Neural cell (in vitro differentiated cells): ENCODE data around the gene PNLIPRP3. TPM values are rescaled to one million over a fixed set of nuclear protein-coding genes. Genes with fewer than 3 reads are reported as not detected.
"Not testable (repeated sequence)": the region's sequence is repeated elsewhere in the genome, so short reads cannot be mapped to it uniquely, and the experiment has no call there.

Experiments
- H2AFZ ChIP-seq: fragments of 200-600, 300-800 bp; sonication (generic), shearing (Covaris generic); 2 replicates; pipeline ENCODE4 v1.6.0; 2014; ENCODE audit warnings: low read depth, mild to moderate bottlenecking, antibody characterized with exemption, low read length, moderate library complexity
- H3F3A ChIP-seq: fragments of 200-600 bp; shearing (Covaris generic); 2 replicates; pipeline ENCODE4 v1.6.1; 2016; ENCODE audit warnings: mild to moderate bottlenecking, moderate library complexity, mixed read lengths, antibody characterized with exemption, low read length; ENCODE audit not compliant: insufficient read depth, poor library complexity, severe bottlenecking
- H3K27ac ChIP-seq: fragments of 200-600, 300-800 bp; sonication (generic), shearing (Covaris generic); 2 replicates; pipeline ENCODE4 v1.5.1; 2014; ENCODE audit warnings: mild to moderate bottlenecking, low read length, moderate library complexity
- H3K27me3 ChIP-seq: fragments of 300-800, 200-600 bp; sonication (generic), shearing (Covaris generic); 2 replicates; pipeline ENCODE4 v1.6.0; 2014; ENCODE audit warnings: mild to moderate bottlenecking, low read depth, low read length, moderate library complexity; ENCODE audit not compliant: insufficient read depth
- H3K36me3 ChIP-seq: fragments of 300-800, 200-600 bp; sonication (generic), shearing (Covaris generic); 2 replicates; pipeline ENCODE4 v1.5.1; 2014; ENCODE audit warnings: mild to moderate bottlenecking, antibody characterized with exemption, low read length, moderate library complexity; ENCODE audit not compliant: insufficient read depth
- H3K4me2 ChIP-seq: fragments of 300-800, 200-600 bp; sonication (generic), shearing (Covaris generic); 2 replicates; pipeline ENCODE4 v1.6.0; 2014; ENCODE audit warnings: mild to moderate bottlenecking, low read length
- H3K4me3 ChIP-seq: fragments of 300-800, 200-600 bp; sonication (generic), shearing (Covaris generic); 2 replicates; pipeline ENCODE4 v1.5.1; 2014; ENCODE audit warnings: mild to moderate bottlenecking, low read length, moderate library complexity
- H3K79me2 ChIP-seq: fragments of 200-600 bp; shearing (Covaris generic); replicated peaks from 2 replicates; pipeline ENCODE4 v1.6.0; 2014; ENCODE audit warnings: mild to moderate bottlenecking, low read length, moderate library complexity; ENCODE audit not compliant: insufficient read depth
- H3K9ac ChIP-seq: fragments of 300-800, 200-600 bp; sonication (generic), shearing (Covaris generic); 2 replicates; pipeline ENCODE4 v1.6.1; 2016; ENCODE audit warnings: mild to moderate bottlenecking, low read length, mixed read lengths
- H3K9me2 ChIP-seq: fragments of 200-600 bp; shearing (Covaris generic); 2 replicates; pipeline ENCODE4 v1.6.1; 2016; ENCODE audit warnings: mild to moderate bottlenecking, low read length, mixed read lengths; ENCODE audit not compliant: insufficient read depth
- H3K9me3 ChIP-seq: fragments of 200-600, 300-800 bp; sonication (generic), shearing (Covaris generic); 2 replicates; pipeline ENCODE4 v1.6.1; 2016; ENCODE audit warnings: mild to moderate bottlenecking, mixed run types, low read length, moderate library complexity, mixed read lengths
- H4K20me1 ChIP-seq: fragments of 200-600 bp; shearing (Covaris generic); 2 replicates; pipeline ENCODE4 v1.6.1; 2016; ENCODE audit warnings: mild to moderate bottlenecking, mixed run types; ENCODE audit not compliant: insufficient read depth
- CTCF ChIP-seq: fragments of 450-650 bp; IDR thresholded peaks from 2 replicates; pipeline ENCODE4 v1.5.1; 2014; ENCODE audit warnings: antibody characterized with exemption, mild to moderate bottlenecking, moderate library complexity; ENCODE audit not compliant: poor library complexity, severe bottlenecking
- EP300 ChIP-seq: fragments of 450-650 bp; conservative IDR thresholded peaks from 2 replicates; pipeline ENCODE4 v1.6.1; 2014; ENCODE audit warnings: antibody characterized with exemption, mild to moderate bottlenecking, moderate library complexity; ENCODE audit not compliant: poor library complexity, severe bottlenecking
- EZH2 ChIP-seq: fragments of 200-600, 300-800 bp; shearing (Covaris generic), sonication (generic); IDR thresholded peaks from 2 replicates; pipeline ENCODE4 v1.6.1; 2014; ENCODE audit warnings: antibody characterized with exemption, low read length, borderline replicate concordance, mild to moderate bottlenecking; ENCODE audit not compliant: insufficient read depth, poor library complexity, severe bottlenecking
- MXI1 ChIP-seq: fragments of 450-650 bp; conservative IDR thresholded peaks from 2 replicates; pipeline ENCODE4 v1.6.1; 2014; ENCODE audit warnings: antibody characterized with exemption, mild to moderate bottlenecking; ENCODE audit not compliant: poor library complexity, severe bottlenecking
- POLR2AphosphoS5 ChIP-seq: IDR thresholded peaks from 2 replicates; pipeline ENCODE4 v1.6.1; 2012
- RAD21 ChIP-seq: fragments of 450-650 bp; conservative IDR thresholded peaks from 2 replicates; pipeline ENCODE4 v1.6.1; 2014; ENCODE audit warnings: antibody characterized with exemption, mild to moderate bottlenecking, moderate library complexity
- REST ChIP-seq: IDR thresholded peaks from 2 replicates; pipeline ENCODE4 v1.6.1; 2012; ENCODE audit warnings: borderline replicate concordance
- SMC3 ChIP-seq: fragments of 450-650 bp; conservative IDR thresholded peaks from 2 replicates; pipeline ENCODE4 v1.6.1; 2014; ENCODE audit warnings: antibody characterized with exemption, mild to moderate bottlenecking, moderate library complexity; ENCODE audit not compliant: poor library complexity
- TAF1 ChIP-seq: IDR thresholded peaks from 2 replicates; pipeline ENCODE4 v1.6.1; 2012; ENCODE audit warnings: low read depth
- polyA plus RNA-seq: library from polyadenylated mRNA; depleted of rRNA; stranded (reverse); fragments of >200 nt; gene quantifications from 2 replicates; pipeline ENCODE4 v1.2.3, GENCODE V29; 2014

PNLIPRP3 gene
- polyA plus RNA-seq, 1 donor from 2014 or later: not detected

GRCh38 chr10:116385311-116385710 is 42.3 kb upstream of the PNLIPRP3 start:
- H3K27ac ChIP-seq: no peak overlapping the region
- no peaks in the 10 kb centered on the region for H3K9me2 ChIP-seq
- no peak for TF ChIP-seq TAF1
- no peak for TF ChIP-seq EP300
- no peak for TF ChIP-seq MXI1
- no peak for TF ChIP-seq CTCF
- no peak for TF ChIP-seq SMC3
- TF ChIP-seq POLR2AphosphoS5: no peak
- TF ChIP-seq EZH2: no peak
- TF ChIP-seq RAD21: no peak
- no peak for TF ChIP-seq REST
- no peaks in the 10 kb centered on the region for H3F3A ChIP-seq
- H3K9ac ChIP-seq: no peak overlapping the region
- H4K20me1 ChIP-seq: no peaks in the 10 kb centered on the region
- H3K4me3 ChIP-seq: no peak overlapping the region
- H3K9me3 ChIP-seq: no peaks in the 10 kb centered on the region
- no peak overlapping the region for H3K4me2 ChIP-seq
- no peaks in the 10 kb centered on the region for H3K27me3 ChIP-seq
- H2AFZ ChIP-seq: no peak overlapping the region
- H3K36me3 ChIP-seq: no peaks in the 10 kb centered on the region
- H3K79me2 ChIP-seq: no peaks in the 10 kb centered on the region

GRCh38 chr10:116385994-116386809 is 41.4 kb upstream of the PNLIPRP3 start:
- Histone ChIP-seq H3K79me2 (no peaks in the 10 kb centered on the region), H3K9me2 (no peaks in the 10 kb centered on the region), H3K9ac (no peak overlapping the region), H4K20me1 (no peaks in the 10 kb centered on the region), H3K27ac (no peak overlapping the region), H3K9me3 (no peaks in the 10 kb centered on the region), H3K4me2 (no peak overlapping the region), H3K4me3 (no peak overlapping the region), H3F3A (no peaks in the 10 kb centered on the region), H3K36me3 (no peaks in the 10 kb centered on the region), H2AFZ (no peak overlapping the region), H3K27me3 (no peaks in the 10 kb centered on the region)
- no peak for TF ChIP-seq REST
- peak; percentile 90 for TF ChIP-seq SMC3
- peak; percentile 78 for TF ChIP-seq CTCF
- no peak for TF ChIP-seq POLR2AphosphoS5
- TF ChIP-seq RAD21: peak; percentile 87
- TF ChIP-seq EZH2: no peak

GRCh38 chr10:116393246-116393831 is 34.3 kb upstream of the PNLIPRP3 start:
- not testable (repeated sequence) for H3K9me3 ChIP-seq, H3K4me2 ChIP-seq, H4K20me1 ChIP-seq

More at GRCh38 chr10:116393246-116393831, 34.3 kb upstream of the PNLIPRP3 start:
- not testable (repeated sequence) for H2AFZ ChIP-seq, H3K27ac ChIP-seq, H3F3A ChIP-seq, H3K4me3 ChIP-seq, H3K9me2 ChIP-seq, H3K27me3 ChIP-seq, H3K9ac ChIP-seq, H3K79me2 ChIP-seq, H3K36me3 ChIP-seq
